NCI-H1105 (cell line): ENCODE data around the gene NSD2.
"Not testable (repeated sequence)": the region's sequence is repeated elsewhere in the genome, so short reads cannot be mapped to it uniquely, and the experiment has no call there.

Experiments
- DNase-seq: peaks from one replicate; lab custom pipeline; 2025; lab: John Stamatoyannopoulos, UW

Gene NSD2

GRCh38 chr4:1985780-1986577 lies 114.8 kb downstream of the NSD2 start:
- no peak for DNase-seq

- no peak for DNase-seq
Measured at GRCh38 chr4:1986578-1987210, 115.5 kb downstream of the NSD2 start.

GRCh38 chr4:1987296-1987695 lies 116.1 kb downstream of the NSD2 start:
- DNase-seq = no peak

- no peak for DNase-seq
Measured at GRCh38 chr4:1987721-1988326, 116.6 kb downstream of the NSD2 start.

- no peak for DNase-seq
Measured at GRCh38 chr4:1988327-1988724, 117.1 kb downstream of the NSD2 start.

- no peak for DNase-seq
Measured at GRCh38 chr4:1989533-1990347, 118.5 kb downstream of the NSD2 start.

GRCh38 chr4:1990348-1990645 lies 119.1 kb downstream of the NSD2 start:
- no peak for DNase-seq

- DNase-seq = no peak
Measured at GRCh38 chr4:1990676-1991075, 119.5 kb downstream of the NSD2 start.

- no peak for DNase-seq
Measured at GRCh38 chr4:1991087-1991486, 119.9 kb downstream of the NSD2 start.

GRCh38 chr4:1991596-1992434 lies 120.6 kb downstream of the NSD2 start:
- DNase-seq = no peak

GRCh38 chr4:1992468-1993168 lies 121.4 kb downstream of the NSD2 start:
- DNase-seq = no peak

GRCh38 chr4:1993169-1993516 lies 122.0 kb downstream of the NSD2 start:
- no peak for DNase-seq

- not testable (repeated sequence) for DNase-seq
Measured at GRCh38 chr4:1993718-1994516, 122.7 kb downstream of the NSD2 start.

- no peak for DNase-seq
Measured at GRCh38 chr4:1994938-1995337, 123.7 kb downstream of the NSD2 start.

GRCh38 chr4:1996866-1997611 lies 125.8 kb downstream of the NSD2 start:
- DNase-seq = no peak

- no peak for DNase-seq
Measured at GRCh38 chr4:1997712-1998111, 126.5 kb downstream of the NSD2 start.

GRCh38 chr4:1998296-1998695 lies 127.1 kb downstream of the NSD2 start:
- DNase-seq = no peak

GRCh38 chr4:1999308-1999707 lies 128.1 kb downstream of the NSD2 start:
- not testable (repeated sequence) for DNase-seq

- DNase-seq = not testable (repeated sequence)
Measured at GRCh38 chr4:2003361-2003760, 132.2 kb downstream of the NSD2 start.

GRCh38 chr4:2006367-2006766 lies 135.2 kb downstream of the NSD2 start:
- DNase-seq = no peak
